GM21717 (cell line): ENCODE measurements around the gene SUPT7L.
A peak's percentile ranks its signal among the peaks of the same experiment; 100 is the strongest.
"Not testable (repeated sequence)": the region's sequence is repeated elsewhere in the genome, so short reads cannot be mapped to it uniquely, and the experiment has no call there.

Experiments used
- ATAC-seq: cut with Tn5 transposase; IDR thresholded peaks from one replicate; pipeline ENCODE4 v1.9.1; 2021; ENCODE audit warnings: mild to moderate bottlenecking, moderate library complexity; ENCODE audit not compliant: unreplicated experiment

The SUPT7L gene

GRCh38 chr2:27687232-27687631 lies 23.8 kb upstream of the SUPT7L start:
- no peak for ATAC-seq

- no peak for ATAC-seq
Observed at GRCh38 chr2:27685577-27685976, 22.2 kb upstream of the SUPT7L start.

- not testable (repeated sequence) for ATAC-seq
Observed at GRCh38 chr2:27685006-27685405, 21.6 kb upstream of the SUPT7L start.

GRCh38 chr2:27683390-27684071 lies 20.1 kb upstream of the SUPT7L start:
- ATAC-seq, result no peak

- not testable (repeated sequence) for ATAC-seq
Observed at GRCh38 chr2:27682334-27682771, 18.9 kb upstream of the SUPT7L start.

- no peak for ATAC-seq
Observed at GRCh38 chr2:27681841-27682240, 18.4 kb upstream of the SUPT7L start.

- ATAC-seq, result no peak
Observed at GRCh38 chr2:27680571-27680970, 17.2 kb upstream of the SUPT7L start.

GRCh38 chr2:27672723-27673486 lies 9.5 kb upstream of the SUPT7L start:
- no peak for ATAC-seq

- no peak for ATAC-seq
Observed at GRCh38 chr2:27671235-27671634, 7.8 kb upstream of the SUPT7L start.

- no peak for ATAC-seq
Observed at GRCh38 chr2:27667446-27667845, 4.0 kb upstream of the SUPT7L start.

GRCh38 chr2:27664622-27665363 lies 1.4 kb upstream of the SUPT7L start:
- no peak for ATAC-seq

- ATAC-seq, result peak; percentile 20
Observed at GRCh38 chr2:27664154-27664574, 750 bp upstream of the SUPT7L start.

GRCh38 chr2:27661371-27661770 lies 2.0 kb downstream of the SUPT7L start:
- no peak for ATAC-seq

- ATAC-seq, result no peak
Observed at GRCh38 chr2:27655155-27655951, 8.1 kb downstream of the SUPT7L start.

- no peak for ATAC-seq
Observed at GRCh38 chr2:27653397-27653796, 10.0 kb downstream of the SUPT7L start.

GRCh38 chr2:27652790-27653189 lies 10.6 kb downstream of the SUPT7L start:
- ATAC-seq, result no peak

GRCh38 chr2:27652341-27652740 lies 11.1 kb downstream of the SUPT7L start:
- ATAC-seq, result no peak

- no peak for ATAC-seq
Observed at GRCh38 chr2:27651056-27651455, 12.4 kb downstream of the SUPT7L start.

GRCh38 chr2:27647737-27648136 lies 15.7 kb downstream of the SUPT7L start:
- no peak for ATAC-seq

- ATAC-seq, result no peak
Observed at GRCh38 chr2:27647289-27647688, 16.1 kb downstream of the SUPT7L start.

- ATAC-seq, result no peak
Observed at GRCh38 chr2:27645197-27645596, 18.2 kb downstream of the SUPT7L start.
